ENCODE measurements around the gene ATAD2B. TPM values are rescaled to one million over a fixed set of nuclear protein-coding genes. Genes with fewer than 3 reads are reported as not detected.

Gene ATAD2B
- total and polyA plus RNA-seq, 2 of the 4 experiments (the other 2 are of a cell fraction), result 1.5 to 5.0 TPM

DNA sequence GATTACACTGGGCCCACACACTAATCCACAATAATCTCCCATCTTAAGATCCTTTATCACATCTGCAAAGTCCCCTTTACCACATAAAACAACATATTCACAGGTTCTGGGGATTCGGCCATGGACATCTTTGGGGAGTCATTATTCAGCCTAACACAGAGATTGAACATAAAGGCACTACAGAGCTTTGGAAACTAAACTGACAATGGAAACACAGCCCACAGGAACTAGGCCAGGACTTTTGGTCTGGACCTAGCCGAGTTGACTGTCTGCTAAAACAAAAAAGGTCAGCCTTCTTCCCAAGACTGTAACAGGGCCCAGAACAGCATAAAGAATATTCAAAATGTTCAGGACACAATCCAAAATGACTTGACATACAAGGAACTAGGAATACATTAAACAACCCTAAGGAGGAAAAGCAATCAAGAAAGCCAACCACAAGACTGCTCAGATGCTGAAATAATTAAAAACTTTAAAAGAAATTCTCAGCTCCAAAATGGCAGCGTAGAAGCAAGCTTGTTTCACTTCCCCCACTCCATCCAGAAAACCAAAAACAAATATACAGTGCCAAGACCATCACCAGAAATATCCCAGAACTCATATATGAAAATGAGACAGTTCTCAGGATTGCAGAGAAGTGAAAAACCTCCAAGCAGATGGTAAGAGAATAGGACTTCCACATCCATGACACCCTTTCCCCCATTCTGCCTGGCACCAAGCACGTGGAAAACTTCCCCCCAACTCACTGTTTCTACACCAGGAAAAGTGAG lies 207.8 kb downstream of the ATAD2B start:
- Histone ChIP-seq H4K91ac (ENCODE audit: insufficient read depth, low read depth, low read length) (no peak overlapping the region), H4K20me1 (ENCODE audit: insufficient read depth, low read length) (no peaks in the 10 kb centered on the region), H2AFZ (replicated peaks; ENCODE audit: low read length, poor library complexity) (no peak overlapping the region), H3K56ac (ENCODE audit: extremely low read depth, insufficient read depth, low read length) (no peak overlapping the region), H3K36me3 (ENCODE audit: control insufficient read depth, insufficient read depth, low read length) (no peaks in the 10 kb centered on the region), H2BK15ac (ENCODE audit: low read depth, low read length) (no peak overlapping the region), H2AK5ac (ENCODE audit: low read depth, low read length) (no peak overlapping the region), H2AK9ac (replicated peaks; ENCODE audit: low read depth, low read length, poor library complexity) (no peak overlapping the region), H3K14ac (replicated peaks; ENCODE audit: low read depth, low read length) (no peak overlapping the region; the same call in 1 of the 2 replicates), H3K79me1 (ENCODE audit: low read depth in 1 of 2, low read length in 2 of 2) (0 out of 4 replicates have a peak, but pooled peaks cover 0 to 7% of the 10 kb centered on the region in 2 experiments), H3K23ac (ENCODE audit: low read depth, low read length) (no peak overlapping the region), H3K18ac (ENCODE audit: low read depth, low read length) (no peak overlapping the region), H3K27me3 (ENCODE audit: control insufficient read depth, insufficient read depth, low read length) (no peaks in the 10 kb centered on the region), H4K5ac (ENCODE audit: low read depth, low read length) (no peak overlapping the region), H2BK5ac (ENCODE audit: low read depth, low read length, poor library complexity, severe bottlenecking) (no peak overlapping the region), H3K4me3 (ENCODE audit: insufficient read depth, low read depth, low read length) (no peak overlapping the region), H4K8ac (ENCODE audit: low read depth in 2 of 2, low read length in 2 of 2) (no peak overlapping the region), H3K9ac (ENCODE audit: low read depth, low read length) (no peak overlapping the region), H2BK120ac (ENCODE audit: low read depth, low read length) (no peak overlapping the region), H3K4ac (ENCODE audit: low read depth, low read length) (no peak overlapping the region), H2BK20ac (ENCODE audit: low read depth, low read length) (no peak overlapping the region), H3K4me2 (ENCODE audit: low read depth, low read length) (no peak overlapping the region), H3K9me3 (ENCODE audit: control insufficient read depth, insufficient read depth, low read length) (peaks cover 3% of the 10 kb centered on the region), H3K9me1 (ENCODE audit: insufficient read depth, low read length) (no peaks in the 10 kb centered on the region), H3K27ac (ENCODE audit: insufficient read depth, low read length) (no peak overlapping the region), H3K4me1 (ENCODE audit: control insufficient read depth, insufficient read depth, low read length) (no peaks in the 10 kb centered on the region)
- no TSS peak for BruUV-seq (replicated peaks)
- WGBS, 2 experiments (ENCODE audit: extremely low coverage in 2 of 2, insufficient read length in 1 of 2), result no CpG with 5 or more reads among the region's 4 CpGs
- ChIA-PET POLR2A (ENCODE audit: unreplicated experiment) (no interaction called here), CTCF (no interaction called here)
- in situ Hi-C loops (cut with MboI; ENCODE audit: low sequenced_read_pairs) (no loop called here), intact Hi-C loops (cut with micrococcal nuclease) (no loop called here), dilution Hi-C loops (cut with HindIII; ENCODE audit: low sequenced_read_pairs, unreplicated experiment) (no loop called here)
- TF ChIP-seq MAZ (IDR thresholded peaks at IDR 0.05; ENCODE audit: borderline replicate concordance, low read depth, low read length) (no peak), MXI1 (IDR thresholded peaks at IDR 0.05; ENCODE audit: borderline replicate concordance, low read depth, low read length) (no peak), MAFK (IDR thresholded peaks at IDR 0.05; ENCODE audit: low read depth, low read length) (no peak), USF2 (IDR thresholded peaks at IDR 0.05; ENCODE audit: low read depth, low read length) (no peak), CEBPB (IDR thresholded peaks at IDR 0.05; ENCODE audit: low read depth, low read length) (no peak), CTCF (conservative IDR thresholded peaks at IDR 0.05; ENCODE audit: low read depth, low read length) (no peak), FOS (IDR thresholded peaks at IDR 0.05; ENCODE audit: low read depth, low read length) (no peak), SMC3 (IDR thresholded peaks at IDR 0.05; ENCODE audit: low read depth, low read length) (no peak), NFE2L2 (IDR thresholded peaks at IDR 0.05; ENCODE audit: low read depth, low read length) (no peak), RAD21 (IDR thresholded peaks at IDR 0.05; ENCODE audit: low read length) (no peak), RFX5 (IDR thresholded peaks at IDR 0.05; ENCODE audit: low read depth, low read length) (no peak), BHLHE40 (IDR thresholded peaks at IDR 0.05; ENCODE audit: low read depth, low read length) (no peak), CHD1 (IDR thresholded peaks at IDR 0.05; ENCODE audit: low read depth, low read length) (no peak)
- ATAC-seq (ENCODE audit: low read depth), result no peak
- DNase-seq, result no peak
